Keratinocyte (primary cell): ENCODE results near the gene SMAP1. TPM values are rescaled to one million over a fixed set of nuclear protein-coding genes. Genes with fewer than 3 reads are reported as not detected.

ENCODE experiments used
- DNase-seq: peaks from one replicate; pipeline ENCODE4 v3.0.0-alpha.2; 2011; ENCODE audit warnings: low read depth, missing footprints, low spot score
- FAIRE-seq: peaks from 2 replicates; lab custom pipeline; 2011; peaks lifted over from hg19 to GRCh38; lab: Jason Lieb, UNC
- H2AFZ ChIP-seq: 2 replicates; pipeline ENCODE4 v1.6.0; 2012; ENCODE audit warnings: low read length, control low read depth, inconsistent platforms; ENCODE audit not compliant: control insufficient read depth
- H3K27ac ChIP-seq: 2 replicates; pipeline ENCODE4 v1.5.1; 2011; ENCODE audit warnings: low read length; ENCODE audit not compliant: control insufficient read depth, insufficient read depth
- H3K27me3 ChIP-seq: 3 replicates; pipeline ENCODE4 v1.6.0; 2011; ENCODE audit warnings: low read length; ENCODE audit not compliant: control insufficient read depth, insufficient read depth; ENCODE audit errors: extremely low read depth
- H3K36me3 ChIP-seq, 2 experiments: 2 replicates in 1 of 2; 3 replicates in 1 of 2; pipeline ENCODE4 v1.5.1; 2011; ENCODE audit warnings: low read length in 2 of 2, mild to moderate bottlenecking in 1 of 2; ENCODE audit not compliant: control insufficient read depth in 2 of 2, insufficient read depth in 2 of 2; ENCODE audit errors: extremely low read depth in 1 of 2
- H3K4me1 ChIP-seq: 3 replicates; pipeline ENCODE4 v1.5.1; 2011; ENCODE audit warnings: low read length; ENCODE audit not compliant: control insufficient read depth, insufficient read depth; ENCODE audit errors: extremely low read depth
- H3K4me2 ChIP-seq: 3 replicates; pipeline ENCODE4 v1.6.0; 2011; ENCODE audit warnings: low read depth, low read length; ENCODE audit not compliant: control insufficient read depth, insufficient read depth; ENCODE audit errors: extremely low read depth
- H3K4me3 ChIP-seq, 3 experiments: fragments of 200-600 bp in 1 of 3; sonication (generic) in 1 of 3; 2 replicates in 2 of 3; 3 replicates in 1 of 3; pipeline ENCODE4 v1.5.1; 2011 to 2016; ENCODE audit warnings: low read length in 3 of 3, mild to moderate bottlenecking in 3 of 3, control low read depth in 2 of 3, inconsistent platforms in 1 of 3, low read depth in 1 of 3, mixed read lengths in 1 of 3, mixed run types in 1 of 3, moderate library complexity in 1 of 3; ENCODE audit not compliant: control insufficient read depth in 2 of 3, insufficient read depth in 2 of 3; ENCODE audit errors: extremely low read depth in 1 of 3
- H3K79me2 ChIP-seq: 2 replicates; pipeline ENCODE4 v1.6.0; 2012; ENCODE audit warnings: low read length; ENCODE audit not compliant: control insufficient read depth, insufficient read depth
- H3K9ac ChIP-seq: 3 replicates; pipeline ENCODE4 v1.6.0; 2011; ENCODE audit warnings: low read length; ENCODE audit not compliant: control insufficient read depth, insufficient read depth; ENCODE audit errors: extremely low read depth
- H3K9me1 ChIP-seq: 3 replicates; pipeline ENCODE4 v1.6.0; 2011; ENCODE audit warnings: low read length; ENCODE audit not compliant: control insufficient read depth, insufficient read depth; ENCODE audit errors: extremely low read depth
- H3K9me3 ChIP-seq: 2 replicates; pipeline ENCODE4 v1.5.1; 2012; ENCODE audit warnings: low read depth, low read length; ENCODE audit not compliant: control insufficient read depth
- H4K20me1 ChIP-seq: 3 replicates; pipeline ENCODE4 v1.6.0; 2011; ENCODE audit warnings: low read length; ENCODE audit not compliant: control insufficient read depth, insufficient read depth; ENCODE audit errors: extremely low read depth
- EZH2 ChIP-seq: IDR thresholded peaks from one replicate; pipeline ENCODE4 v1.6.1; 2012; ENCODE audit warnings: inconsistent platforms, mild to moderate bottlenecking, low read length, moderate library complexity
- dilution Hi-C: fragments of 300-500 bp; cut with MboI; formaldehyde crosslinking; loops from one replicate; pipeline ENCODE4 v1.7.0; 2020; ENCODE audit warnings: low sequenced_read_pairs; ENCODE audit not compliant: extremely low pct_ligation_motif_present
- polyA plus RNA-seq, 5 experiments: library from polyadenylated mRNA; depleted of rRNA in 3 of 5; stranded (reverse) in 3 of 5; stranded (forward) in 1 of 5; unstranded in 1 of 5; fragments of >200 nt; gene quantifications; 1 replicate in 1 of 5; 2 replicates in 3 of 5; 3 replicates in 1 of 5; pipeline versions ENCODE4 v1.2.1 to v1.2.3, GENCODE V29; 2011 to 2012; ENCODE audit warnings: missing spikeins in 2 of 5, low read depth in 1 of 5, low replicate concordance in 1 of 5
- TF ChIP-seq, protein P1 (sequence below), 3 experiments: IDR thresholded peaks in 1 of 3; conservative IDR thresholded peaks in 1 of 3; optimal IDR thresholded peaks in 1 of 3; 2 replicates in 2 of 3; 3 replicates in 1 of 3; pipeline versions ENCODE3 to v1.5.1; 2011; ENCODE audit warnings: low read length in 3 of 3, mild to moderate bottlenecking in 3 of 3, moderate library complexity in 2 of 3, control low read depth in 1 of 3, inconsistent platforms in 1 of 3; ENCODE audit not compliant: insufficient read depth in 2 of 3; ENCODE audit errors: extremely low read depth in 1 of 3

The SMAP1 gene
- polyA plus RNA-seq, 1 donor (not counting 4 experiments of a cell fraction or from before 2014, with no cell fraction given): 16.5 TPM

DNA sequence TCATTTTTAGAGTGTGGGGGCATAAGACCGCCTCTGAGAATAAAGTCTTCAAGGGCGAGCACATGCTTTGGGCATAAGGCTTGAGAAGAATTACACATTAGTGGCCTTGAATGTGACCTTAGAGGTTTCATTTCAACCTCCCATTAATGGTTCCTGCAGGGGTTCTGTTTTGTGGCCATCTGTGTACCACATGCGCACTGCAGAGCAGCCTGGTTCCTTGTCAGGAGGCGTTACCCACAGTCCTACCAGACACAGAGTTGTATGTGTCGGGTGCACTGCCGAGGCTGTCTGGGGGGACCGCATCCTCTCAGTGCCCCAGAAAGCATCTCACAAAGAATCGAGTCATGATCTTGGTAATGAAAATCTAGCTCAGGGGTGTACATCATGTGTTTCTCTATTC is 173.4 kb downstream of the SMAP1 start:
- Histone ChIP-seq H3K27me3 (no peaks in the 10 kb centered on the region), H3K79me2 (no peaks in the 10 kb centered on the region), H4K20me1 (no peaks in the 10 kb centered on the region), H2AFZ (no peak overlapping the region), H3K36me3 (no peaks in the 10 kb centered on the region), H3K27ac (no peak overlapping the region), H3K9ac (no peak overlapping the region), H3K4me3 (no peak overlapping the region), H3K9me3 (no peaks in the 10 kb centered on the region), H3K4me1 (peaks cover 5% of the 10 kb centered on the region), H3K9me1 (no peaks in the 10 kb centered on the region), H3K4me2 (no peak overlapping the region)
- FAIRE-seq: no peak
- no peak for DNase-seq
- no peak for TF ChIP-seq EZH2
- TF ChIP-seq, protein P1, sequence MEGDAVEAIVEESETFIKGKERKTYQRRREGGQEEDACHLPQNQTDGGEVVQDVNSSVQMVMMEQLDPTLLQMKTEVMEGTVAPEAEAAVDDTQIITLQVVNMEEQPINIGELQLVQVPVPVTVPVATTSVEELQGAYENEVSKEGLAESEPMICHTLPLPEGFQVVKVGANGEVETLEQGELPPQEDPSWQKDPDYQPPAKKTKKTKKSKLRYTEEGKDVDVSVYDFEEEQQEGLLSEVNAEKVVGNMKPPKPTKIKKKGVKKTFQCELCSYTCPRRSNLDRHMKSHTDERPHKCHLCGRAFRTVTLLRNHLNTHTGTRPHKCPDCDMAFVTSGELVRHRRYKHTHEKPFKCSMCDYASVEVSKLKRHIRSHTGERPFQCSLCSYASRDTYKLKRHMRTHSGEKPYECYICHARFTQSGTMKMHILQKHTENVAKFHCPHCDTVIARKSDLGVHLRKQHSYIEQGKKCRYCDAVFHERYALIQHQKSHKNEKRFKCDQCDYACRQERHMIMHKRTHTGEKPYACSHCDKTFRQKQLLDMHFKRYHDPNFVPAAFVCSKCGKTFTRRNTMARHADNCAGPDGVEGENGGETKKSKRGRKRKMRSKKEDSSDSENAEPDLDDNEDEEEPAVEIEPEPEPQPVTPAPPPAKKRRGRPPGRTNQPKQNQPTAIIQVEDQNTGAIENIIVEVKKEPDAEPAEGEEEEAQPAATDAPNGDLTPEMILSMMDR (optimal IDR thresholded peaks at IDR 0.05 in 1 of 3, IDR thresholded peaks at IDR 0.05 in 1 of 3, conservative IDR thresholded peaks at IDR 0.05 in 1 of 3; ENCODE audit: extremely low read depth in 1 of 3, insufficient read depth in 2 of 3, low read length in 3 of 3): no peak
- dilution Hi-C loops: no loop called here

DNA sequence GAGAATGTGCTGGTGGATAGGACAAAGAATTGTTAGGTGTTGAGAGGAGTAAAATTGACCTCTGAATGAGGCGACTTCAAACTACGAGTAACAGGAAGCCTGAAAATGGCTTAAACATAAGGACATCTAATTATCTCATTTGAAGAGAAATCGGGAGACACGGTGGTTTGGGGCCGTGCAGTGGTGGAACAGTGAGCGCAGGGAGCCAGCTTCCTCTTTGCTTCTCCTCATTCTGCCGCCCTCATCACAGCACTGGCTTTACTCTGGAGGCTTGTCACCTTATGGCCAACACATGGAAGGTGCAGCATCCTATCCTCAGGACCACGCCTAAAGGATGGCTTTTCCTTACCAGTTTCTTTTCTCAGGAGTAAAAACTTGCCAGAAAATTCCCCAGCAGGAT is 174.9 kb downstream of the SMAP1 start:
- Histone ChIP-seq H3K9ac (no peak overlapping the region), H3K9me3 (no peaks in the 10 kb centered on the region), H3K27ac (no peak overlapping the region), H4K20me1 (no peaks in the 10 kb centered on the region), H3K79me2 (no peaks in the 10 kb centered on the region), H3K9me1 (no peaks in the 10 kb centered on the region), H3K36me3 (no peaks in the 10 kb centered on the region), H2AFZ (no peak overlapping the region), H3K4me2 (no peak overlapping the region), H3K4me1 (peaks cover 6% of the 10 kb centered on the region), H3K27me3 (no peaks in the 10 kb centered on the region), H3K4me3 (no peak overlapping the region)
- FAIRE-seq: no peak
- TF ChIP-seq, protein P1 (optimal IDR thresholded peaks at IDR 0.05 in 1 of 3, IDR thresholded peaks at IDR 0.05 in 1 of 3, conservative IDR thresholded peaks at IDR 0.05 in 1 of 3; ENCODE audit: extremely low read depth in 1 of 3, insufficient read depth in 2 of 3, low read length in 3 of 3): no peak
- TF ChIP-seq EZH2: no peak
- dilution Hi-C loops: no loop called here
- no peak for DNase-seq
